Coronary artery (tissue), 2 donors: ENCODE data around the gene IL17RC.

Experiments
- DNase-seq: peaks from one replicate; pipeline ENCODE4 v3.0.0-alpha.2; 2017; ENCODE audit warnings: low spot score
- H3K27ac ChIP-seq, 2 donors: fragments of 200-600 bp; sonication (generic); one replicate each; pipeline ENCODE4 v1.5.1; 2016 to 2019
- H3K4me3 ChIP-seq: fragments of 200-600 bp; sonication (generic); 2 replicates; pipeline ENCODE4 v1.5.1; 2016; ENCODE audit warnings: mild to moderate bottlenecking, moderate library complexity
- TF ChIP-seq, protein P1 (sequence below): fragments of 200-600 bp; sonication (generic); IDR thresholded peaks from one replicate; pipeline ENCODE4 v1.5.1; 2019; ENCODE audit warnings: antibody characterized with exemption

The IL17RC gene

DNA sequence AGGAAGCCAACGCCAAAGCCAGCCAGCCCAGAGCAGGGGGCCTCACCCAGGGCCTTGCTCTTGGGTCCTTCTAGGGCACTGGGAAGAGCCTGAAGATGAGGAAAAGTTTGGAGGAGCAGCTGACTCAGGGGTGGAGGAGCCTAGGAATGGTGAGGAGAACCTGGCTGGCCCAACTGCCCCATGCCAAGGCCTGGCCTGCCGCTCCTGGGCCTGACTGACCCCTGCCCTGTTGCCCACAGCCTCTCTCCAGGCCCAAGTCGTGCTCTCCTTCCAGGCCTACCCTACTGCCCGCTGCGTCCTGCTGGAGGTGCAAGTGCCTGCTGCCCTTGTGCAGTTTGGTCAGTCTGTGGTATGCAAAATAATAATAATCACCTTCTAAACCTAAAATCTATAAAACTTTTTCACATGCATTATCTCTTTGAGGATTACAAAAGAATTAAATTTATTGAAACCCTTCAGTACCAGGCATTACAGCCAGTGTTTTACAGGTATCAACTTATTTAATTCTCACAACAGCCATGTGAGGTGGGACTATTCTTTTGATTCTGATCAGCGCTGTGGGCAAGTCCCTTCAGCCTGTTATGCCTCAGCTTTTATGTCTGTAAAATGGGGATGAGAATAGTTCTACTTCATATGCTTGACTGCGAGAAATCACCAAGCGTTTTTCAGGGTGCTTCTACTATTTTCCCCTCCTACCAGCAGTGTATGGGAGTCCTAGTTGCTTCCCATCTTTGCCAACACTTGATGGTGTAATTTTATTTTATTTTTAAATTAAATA is 1.6 kb downstream of the IL17RC start:
- Histone ChIP-seq H3K4me3 (no peak overlapping the region), H3K27ac (no peak overlapping the region)

DNA sequence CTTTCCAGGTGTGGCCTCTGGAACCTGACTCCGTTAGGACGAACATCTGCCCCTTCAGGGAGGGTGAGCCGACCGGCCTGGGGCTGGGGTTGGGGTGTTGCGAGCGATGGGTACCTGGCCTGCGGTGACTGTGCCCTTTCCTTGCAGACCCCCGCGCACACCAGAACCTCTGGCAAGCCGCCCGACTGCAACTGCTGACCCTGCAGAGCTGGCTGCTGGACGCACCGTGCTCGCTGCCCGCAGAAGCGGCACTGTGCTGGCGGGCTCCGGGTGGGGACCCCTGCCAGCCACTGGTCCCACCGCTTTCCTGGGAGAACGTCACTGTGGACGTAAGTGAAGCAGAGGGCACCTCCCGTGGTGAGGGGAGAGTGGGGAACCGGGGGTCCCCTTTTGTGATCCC is 11.3 kb downstream of the IL17RC start:
- DNase-seq: no peak
- Histone ChIP-seq H3K4me3 (no peak overlapping the region), H3K27ac (no peak overlapping the region)
- TF ChIP-seq, protein P1, sequence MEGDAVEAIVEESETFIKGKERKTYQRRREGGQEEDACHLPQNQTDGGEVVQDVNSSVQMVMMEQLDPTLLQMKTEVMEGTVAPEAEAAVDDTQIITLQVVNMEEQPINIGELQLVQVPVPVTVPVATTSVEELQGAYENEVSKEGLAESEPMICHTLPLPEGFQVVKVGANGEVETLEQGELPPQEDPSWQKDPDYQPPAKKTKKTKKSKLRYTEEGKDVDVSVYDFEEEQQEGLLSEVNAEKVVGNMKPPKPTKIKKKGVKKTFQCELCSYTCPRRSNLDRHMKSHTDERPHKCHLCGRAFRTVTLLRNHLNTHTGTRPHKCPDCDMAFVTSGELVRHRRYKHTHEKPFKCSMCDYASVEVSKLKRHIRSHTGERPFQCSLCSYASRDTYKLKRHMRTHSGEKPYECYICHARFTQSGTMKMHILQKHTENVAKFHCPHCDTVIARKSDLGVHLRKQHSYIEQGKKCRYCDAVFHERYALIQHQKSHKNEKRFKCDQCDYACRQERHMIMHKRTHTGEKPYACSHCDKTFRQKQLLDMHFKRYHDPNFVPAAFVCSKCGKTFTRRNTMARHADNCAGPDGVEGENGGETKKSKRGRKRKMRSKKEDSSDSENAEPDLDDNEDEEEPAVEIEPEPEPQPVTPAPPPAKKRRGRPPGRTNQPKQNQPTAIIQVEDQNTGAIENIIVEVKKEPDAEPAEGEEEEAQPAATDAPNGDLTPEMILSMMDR: no peak

More for the DNA sequence above, 1.6 kb downstream of the IL17RC start:
- no peak for DNase-seq
- TF ChIP-seq, protein P1: no peak

DNA sequence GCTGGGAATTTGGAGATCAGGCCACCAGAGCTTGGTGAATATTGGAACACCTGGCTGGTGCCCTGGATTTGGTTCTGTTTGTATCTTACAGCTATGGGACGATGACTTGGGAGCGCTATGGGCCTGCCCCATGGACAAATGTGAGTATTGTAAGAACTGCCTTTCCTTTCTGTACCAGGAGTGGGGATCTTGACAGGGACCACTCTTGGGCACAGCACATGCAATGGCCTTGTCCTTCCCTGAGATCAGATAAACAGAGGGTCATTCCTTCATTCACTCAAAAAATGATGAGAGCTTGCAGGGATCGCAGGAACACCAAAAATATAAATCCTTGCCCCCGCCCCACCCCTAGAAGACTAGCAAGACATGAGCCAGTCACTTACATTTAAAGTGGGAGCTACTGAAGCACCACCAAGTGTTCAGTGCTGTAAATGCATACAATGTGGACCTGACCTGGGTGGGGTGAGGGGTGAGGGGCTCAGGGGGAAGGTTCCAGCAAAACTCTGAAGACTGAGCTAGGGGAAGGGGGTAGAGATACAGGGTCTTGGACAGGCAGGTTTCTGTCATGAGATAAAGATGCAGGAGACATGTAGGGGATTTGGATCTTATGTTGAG is 14.0 kb downstream of the IL17RC start:
- no peak overlapping the region for H3K4me3 ChIP-seq
- H3K27ac ChIP-seq: no peak overlapping the region
- no peak for DNase-seq
- TF ChIP-seq, protein P1: no peak

DNA sequence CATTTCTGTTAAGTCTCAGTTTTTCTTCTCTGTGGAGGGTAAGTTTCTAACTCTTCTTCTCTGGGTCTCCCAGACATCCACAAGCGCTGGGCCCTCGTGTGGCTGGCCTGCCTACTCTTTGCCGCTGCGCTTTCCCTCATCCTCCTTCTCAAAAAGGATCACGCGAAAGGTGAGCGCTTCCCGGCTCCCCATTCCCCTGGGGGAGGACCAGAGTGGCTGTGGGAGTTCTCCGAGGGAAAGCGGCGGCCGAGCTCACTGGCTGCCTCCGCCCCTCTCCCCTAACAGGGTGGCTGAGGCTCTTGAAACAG is 15.6 kb downstream of the IL17RC start:
- peak overlapping the region; percentile 94 to 97 for H3K27ac ChIP-seq
- H3K4me3 ChIP-seq: peak overlapping the region; percentile 78
- TF ChIP-seq, protein P1: no peak
- no peak for DNase-seq

DNA sequence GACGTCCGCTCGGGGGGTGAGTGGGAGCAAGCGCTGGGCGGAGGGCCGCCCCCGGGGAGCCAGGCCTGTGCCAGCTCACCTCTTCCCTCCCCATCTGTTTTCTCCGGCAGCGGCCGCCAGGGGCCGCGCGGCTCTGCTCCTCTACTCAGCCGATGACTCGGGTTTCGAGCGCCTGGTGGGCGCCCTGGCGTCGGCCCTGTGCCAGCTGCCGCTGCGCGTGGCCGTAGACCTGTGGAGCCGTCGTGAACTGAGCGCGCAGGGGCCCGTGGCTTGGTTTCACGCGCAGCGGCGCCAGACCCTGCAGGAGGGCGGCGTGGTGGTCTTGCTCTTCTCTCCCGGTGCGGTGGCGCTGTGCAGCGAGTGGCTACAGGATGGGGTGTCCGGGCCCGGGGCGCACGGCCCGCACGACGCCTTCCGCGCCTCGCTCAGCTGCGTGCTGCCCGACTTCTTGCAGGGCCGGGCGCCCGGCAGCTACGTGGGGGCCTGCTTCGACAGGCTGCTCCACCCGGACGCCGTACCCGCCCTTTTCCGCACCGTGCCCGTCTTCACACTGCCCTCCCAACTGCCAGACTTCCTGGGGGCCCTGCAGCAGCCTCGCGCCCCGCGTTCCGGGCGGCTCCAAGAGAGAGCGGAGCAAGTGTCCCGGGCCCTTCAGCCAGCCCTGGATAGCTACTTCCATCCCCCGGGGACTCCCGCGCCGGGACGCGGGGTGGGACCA is 16.1 kb downstream of the IL17RC start:
- peak; percentile 93 for DNase-seq
- Histone ChIP-seq H3K4me3 (peak overlapping the region; percentile 78), H3K27ac (peak overlapping the region; percentile 94 to 97)
- TF ChIP-seq, protein P1: peak; percentile 75

DNA sequence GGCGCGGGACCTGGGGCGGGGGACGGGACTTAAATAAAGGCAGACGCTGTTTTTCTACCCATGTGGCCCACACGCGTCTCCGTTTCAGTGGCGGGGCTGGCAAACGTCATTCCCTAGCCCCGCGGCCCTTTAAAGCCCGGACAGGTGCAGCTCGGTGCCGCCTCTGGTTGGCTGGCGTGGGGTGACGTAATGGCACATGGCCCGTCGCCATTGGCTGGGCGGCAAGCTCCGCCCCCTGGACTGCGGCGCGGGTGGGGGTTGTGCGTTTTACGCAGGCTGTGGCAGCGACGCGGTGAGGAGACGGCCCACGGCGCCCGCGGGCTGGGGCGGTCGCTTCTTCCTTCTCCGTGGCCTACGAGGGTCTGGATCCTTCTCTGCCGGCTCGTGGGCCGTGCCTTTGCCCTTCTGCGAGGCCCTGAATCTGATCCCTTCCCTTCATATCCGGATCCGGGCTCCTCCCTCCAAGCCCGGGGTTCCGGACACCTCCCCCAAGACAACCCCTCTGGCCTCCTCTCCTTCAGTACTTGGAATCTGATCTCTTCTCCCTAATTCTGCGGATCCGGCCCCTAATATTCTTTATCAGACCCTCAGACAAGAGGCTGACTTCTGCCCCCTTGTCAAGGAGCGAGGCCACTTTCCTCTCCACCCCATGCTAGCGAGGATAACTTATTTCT is 16.8 kb downstream of the IL17RC start, which contains the start of gene CRELD1:
TSS of gene CRELD1 (plus strand) at position 274 of the 674 bp plus-strand sequence. CDS start 605 bp downstream, outside the sequence.
- peak within 1 kb of the TSS; percentile 78 for H3K4me3 ChIP-seq
- DNase-seq: peak; percentile 98
- TF ChIP-seq, protein P1: no peak
- H3K27ac ChIP-seq: peak within 1 kb of the TSS; percentile 94 to 97
